AML-193 (cell line): ENCODE measurements around the gene RNASE9.
"Not testable (repeated sequence)": the region's sequence is repeated elsewhere in the genome, so short reads cannot be mapped to it uniquely, and the experiment has no call there.

Experiments used
- DNase-seq, 2 experiments: peaks; one replicate each; lab custom pipeline; 2025; lab: John Stamatoyannopoulos, UW

Gene RNASE9

GRCh38 chr14:20560961-20561360, at the start of gene RNASE9:
Gene RNASE9, minus strand, starts transcription at chr14:20561047.
- DNase-seq = no peak

GRCh38 chr14:20610002-20610765, 49.3 kb upstream of the RNASE9 start:
- DNase-seq = peak; percentile 47 to 50

- peak; percentile 87 to 92 for DNase-seq
These were observed 48.6 kb upstream of the RNASE9 start for GRCh38 chr14:20609215-20610001.

- no peak for DNase-seq
These were observed 47.7 kb upstream of the RNASE9 start for GRCh38 chr14:20608383-20609110.

- no peak for DNase-seq
These were observed 46.8 kb upstream of the RNASE9 start for GRCh38 chr14:20607617-20608016.

GRCh38 chr14:20606902-20607242, 46.0 kb upstream of the RNASE9 start:
- DNase-seq = no peak

- DNase-seq = peak; percentile 43 to 53
These were observed 45.5 kb upstream of the RNASE9 start for GRCh38 chr14:20606190-20606901.

- no peak for DNase-seq
These were observed 43.2 kb upstream of the RNASE9 start for GRCh38 chr14:20603813-20604690.

- DNase-seq = no peak
These were observed 41.7 kb upstream of the RNASE9 start for GRCh38 chr14:20602583-20602982.

- DNase-seq = no peak
These were observed 40.7 kb upstream of the RNASE9 start for GRCh38 chr14:20601522-20601921.

- DNase-seq = no peak
These were observed 36.3 kb upstream of the RNASE9 start for GRCh38 chr14:20597108-20597507.

GRCh38 chr14:20595726-20596125, 34.9 kb upstream of the RNASE9 start:
- not testable (repeated sequence) for DNase-seq

GRCh38 chr14:20592574-20592973, 31.7 kb upstream of the RNASE9 start:
- DNase-seq = no peak

- no peak for DNase-seq
These were observed 30.4 kb upstream of the RNASE9 start, which contains the start of gene RNASE12 for GRCh38 chr14:20591235-20591634. Gene RNASE12, minus strand, starts transcription at chr14:20591376. Its CDS starts 653 bp downstream, at chr14:20590723.

- no peak for DNase-seq
These were observed 26.8 kb upstream of the RNASE9 start, which contains the start of gene RNASE11 for GRCh38 chr14:20587489-20588154. Gene RNASE11, minus strand, starts transcription at chr14:20588001.

- no peak for DNase-seq
These were observed 23.1 kb upstream of the RNASE9 start for GRCh38 chr14:20583908-20584307.

- no peak for DNase-seq
These were observed 22.3 kb upstream of the RNASE9 start for GRCh38 chr14:20583142-20583541.

GRCh38 chr14:20580242-20580641, 19.4 kb upstream of the RNASE9 start:
- DNase-seq = no peak

- DNase-seq = no peak
These were observed 18.1 kb upstream of the RNASE9 start for GRCh38 chr14:20578784-20579502.

GRCh38 chr14:20578325-20578724, 17.5 kb upstream of the RNASE9 start:
- DNase-seq = no peak
